NCI-H1092 treated with DMSO at 0.1 percent for 48 hours (cell line): Measurements from ENCODE around the gene OGFOD2.
"Not testable (repeated sequence)": the region's sequence is repeated elsewhere in the genome, so short reads cannot be mapped to it uniquely, and the experiment has no call there.

Source experiments
- DNase-seq: peaks from one replicate; lab custom pipeline; 2025; lab: John Stamatoyannopoulos, UW

Gene OGFOD2

GRCh38 chr12:123005081-123005626 lies 30.1 kb downstream of the OGFOD2 start:
- DNase-seq = no peak

- no peak for DNase-seq
Observed at GRCh38 chr12:123006977-123007376, 31.9 kb downstream of the OGFOD2 start.

GRCh38 chr12:123010110-123010509 lies 35.1 kb downstream of the OGFOD2 start:
- no peak for DNase-seq

- DNase-seq = no peak
Observed at GRCh38 chr12:123010681-123011080, 35.6 kb downstream of the OGFOD2 start.

- no peak for DNase-seq
Observed at GRCh38 chr12:123011701-123012100, 36.7 kb downstream of the OGFOD2 start.

- no peak for DNase-seq
Observed at GRCh38 chr12:123013185-123014095, 38.4 kb downstream of the OGFOD2 start.

- not testable (repeated sequence) for DNase-seq
Observed at GRCh38 chr12:123014473-123014872, 39.4 kb downstream of the OGFOD2 start.

GRCh38 chr12:123017753-123018152 lies 42.7 kb downstream of the OGFOD2 start:
- DNase-seq = no peak

- no peak for DNase-seq
Observed at GRCh38 chr12:123019841-123020138, 44.7 kb downstream of the OGFOD2 start.

GRCh38 chr12:123021688-123022604 lies 46.9 kb downstream of the OGFOD2 start:
- DNase-seq = no peak

GRCh38 chr12:123022846-123023245 lies 47.8 kb downstream of the OGFOD2 start:
- no peak for DNase-seq

GRCh38 chr12:123024819-123025391 lies 49.9 kb downstream of the OGFOD2 start:
- no peak for DNase-seq

GRCh38 chr12:123026094-123026853 lies 51.2 kb downstream of the OGFOD2 start:
- DNase-seq = no peak

GRCh38 chr12:123027726-123028445 lies 52.8 kb downstream of the OGFOD2 start:
- DNase-seq = no peak

- DNase-seq = no peak
Observed at GRCh38 chr12:123028475-123028874, 53.4 kb downstream of the OGFOD2 start.

- no peak for DNase-seq
Observed at GRCh38 chr12:123029550-123029949, 54.5 kb downstream of the OGFOD2 start.
